Effector CD4-positive, alpha-beta T cell (primary cell): Measurements from ENCODE around the gene SLC44A3.
A peak's percentile ranks its signal among the peaks of the same experiment; 100 is the strongest.
"Not testable (repeated sequence)": the region's sequence is repeated elsewhere in the genome, so short reads cannot be mapped to it uniquely, and the experiment has no call there.

ENCODE experiments used
- DNase-seq: peaks from one replicate; pipeline ENCODE4 v3.0.0-alpha.2; 2020

The SLC44A3 gene

GRCh38 chr1:94840381-94840780 lies 20.2 kb downstream of the SLC44A3 start:
- not testable (repeated sequence) for DNase-seq

DNA sequence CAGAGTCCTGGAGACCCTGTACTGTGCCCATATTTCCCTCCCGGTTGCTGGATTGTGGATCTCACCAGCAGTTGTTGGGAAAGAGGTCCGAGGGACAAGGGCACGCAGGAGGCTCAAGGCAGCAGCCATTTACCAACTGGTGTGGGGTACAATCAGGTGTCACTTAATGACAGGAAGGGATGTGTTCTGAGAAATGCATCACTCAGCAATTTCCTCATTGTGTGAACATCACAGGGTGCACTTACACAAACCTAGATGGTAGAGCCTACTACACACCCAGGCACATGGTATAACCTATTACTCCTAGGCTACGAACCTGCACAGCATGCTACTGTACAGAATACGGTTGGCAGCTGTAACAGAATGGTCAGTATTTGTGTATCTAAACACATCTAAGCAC lies 20.7 kb downstream of the SLC44A3 start:
- DNase-seq: no peak

DNA sequence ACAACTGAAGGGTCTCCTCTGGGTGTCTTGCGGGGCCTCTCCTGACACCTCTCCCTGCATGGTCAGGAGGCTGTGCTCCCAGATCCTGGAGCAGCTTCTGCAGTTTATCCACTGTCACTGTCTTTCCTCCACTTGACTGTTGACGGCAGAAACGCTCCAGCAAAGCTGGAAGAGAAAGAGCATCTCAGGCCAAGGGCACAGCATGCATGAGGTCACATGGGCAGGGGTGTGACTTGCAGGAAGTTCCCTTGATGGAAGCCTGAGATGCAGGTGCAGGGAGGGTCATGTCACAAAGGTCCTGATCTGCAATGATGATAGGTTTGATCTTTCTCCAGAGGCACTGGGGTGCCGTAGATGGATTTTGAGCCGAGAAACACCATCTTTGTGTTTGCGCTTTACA lies 23.3 kb downstream of the SLC44A3 start:
- no peak for DNase-seq

DNA sequence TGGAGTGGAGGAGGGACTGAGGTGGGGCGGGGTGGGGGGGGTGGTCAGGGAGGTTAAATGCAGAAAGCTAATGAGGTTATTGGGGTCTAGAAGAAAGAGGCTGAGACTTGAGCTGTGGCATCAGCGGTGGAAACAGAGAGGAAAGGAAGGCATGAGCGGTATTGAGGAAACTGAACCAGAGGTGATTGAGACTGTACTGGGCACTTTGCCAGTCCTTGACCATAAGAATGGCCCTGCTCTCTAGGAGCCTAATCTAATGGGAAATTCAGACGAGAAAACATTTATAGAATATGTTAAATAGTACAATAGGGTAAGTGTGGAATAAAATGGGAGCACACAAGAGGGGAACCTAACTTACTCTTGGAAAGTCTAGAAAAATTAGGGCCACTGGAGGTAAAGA lies 23.7 kb downstream of the SLC44A3 start:
- no peak for DNase-seq

- DNase-seq: no peak
Measured at GRCh38 chr1:94846308-94846707, 26.2 kb downstream of the SLC44A3 start.

- DNase-seq: no peak
Measured at GRCh38 chr1:94851571-94851970, 31.4 kb downstream of the SLC44A3 start.

DNA sequence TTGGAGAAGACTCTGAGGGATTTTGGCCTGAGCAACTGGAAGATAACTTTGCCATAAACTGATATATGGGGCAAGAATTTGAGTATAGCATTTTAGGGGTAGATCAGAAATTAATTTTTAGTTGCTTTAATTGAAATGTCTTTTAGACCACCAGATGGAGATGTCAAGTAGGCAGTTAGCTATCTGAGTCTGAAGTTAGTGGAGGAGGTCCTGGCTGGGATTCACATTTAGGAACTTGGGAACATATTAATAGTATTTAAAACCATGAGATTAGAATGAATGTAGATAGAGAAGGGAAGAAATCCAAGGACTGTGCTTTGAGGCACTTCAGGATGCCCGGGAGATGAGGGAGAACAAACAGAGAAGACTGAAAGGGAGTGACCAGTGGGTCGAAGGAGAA lies 32.6 kb downstream of the SLC44A3 start:
- DNase-seq: no peak

- peak; percentile 58 for DNase-seq
Measured at GRCh38 chr1:94854458-94855306, 34.5 kb downstream of the SLC44A3 start.

DNA sequence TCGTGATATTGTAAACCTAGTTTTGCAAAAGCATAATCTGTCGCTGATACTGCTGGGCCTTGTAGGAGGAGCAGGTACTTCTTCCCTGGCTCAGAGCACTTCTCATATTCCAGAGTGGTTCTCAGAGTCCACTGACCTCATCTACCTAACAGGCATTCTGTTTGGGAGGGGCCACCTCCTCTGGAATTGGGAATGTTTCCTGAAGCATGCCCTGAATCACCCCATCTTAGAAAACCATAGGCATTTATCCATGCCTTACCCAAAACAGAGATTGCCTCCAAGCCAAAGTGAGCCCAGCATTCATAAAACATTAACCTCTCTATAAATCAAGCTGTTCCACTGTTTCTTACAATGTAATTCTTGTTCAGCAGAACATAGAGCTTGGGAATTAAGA lies 35.1 kb downstream of the SLC44A3 start:
- no peak for DNase-seq

DNA sequence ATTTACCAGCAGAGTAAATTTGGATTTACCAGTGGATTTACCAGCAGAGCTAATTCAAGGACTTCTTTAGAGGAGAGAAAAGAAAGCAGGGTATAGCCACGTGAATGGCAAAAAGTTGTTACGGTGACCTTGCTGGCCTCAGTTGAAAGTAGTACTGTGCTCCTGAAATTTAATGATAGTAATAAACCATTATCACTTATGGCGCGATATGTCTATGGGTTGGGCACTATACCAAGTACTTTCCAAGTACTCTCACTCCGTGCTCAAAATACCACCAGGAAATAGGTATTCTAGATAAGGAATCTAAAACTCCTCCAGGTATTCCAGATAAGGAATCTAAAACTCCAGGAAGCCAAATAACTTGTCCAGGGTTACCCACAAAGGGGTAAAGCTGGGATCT lies 35.8 kb downstream of the SLC44A3 start:
- no peak for DNase-seq

- DNase-seq: no peak
Measured at GRCh38 chr1:94856868-94857267, 36.7 kb downstream of the SLC44A3 start.

DNA sequence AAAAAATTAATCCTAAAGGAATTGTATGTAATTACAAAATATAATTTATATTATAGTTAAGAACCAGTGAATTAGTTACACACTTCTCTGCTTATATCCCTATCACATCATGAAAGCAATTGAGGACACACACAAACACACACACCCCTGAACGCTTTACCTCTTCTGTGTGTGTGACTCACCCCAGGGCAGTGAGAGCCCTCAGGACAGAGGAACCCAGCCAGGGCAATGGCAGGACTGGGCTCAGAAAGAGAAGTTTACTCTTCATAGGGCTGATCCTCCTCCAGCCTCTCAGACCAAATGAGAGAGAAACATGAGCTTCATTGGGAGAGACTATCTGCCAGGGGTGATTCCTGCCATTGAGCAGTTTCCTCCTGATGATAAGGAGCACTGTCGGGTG lies 38.1 kb downstream of the SLC44A3 start:
- DNase-seq: no peak

DNA sequence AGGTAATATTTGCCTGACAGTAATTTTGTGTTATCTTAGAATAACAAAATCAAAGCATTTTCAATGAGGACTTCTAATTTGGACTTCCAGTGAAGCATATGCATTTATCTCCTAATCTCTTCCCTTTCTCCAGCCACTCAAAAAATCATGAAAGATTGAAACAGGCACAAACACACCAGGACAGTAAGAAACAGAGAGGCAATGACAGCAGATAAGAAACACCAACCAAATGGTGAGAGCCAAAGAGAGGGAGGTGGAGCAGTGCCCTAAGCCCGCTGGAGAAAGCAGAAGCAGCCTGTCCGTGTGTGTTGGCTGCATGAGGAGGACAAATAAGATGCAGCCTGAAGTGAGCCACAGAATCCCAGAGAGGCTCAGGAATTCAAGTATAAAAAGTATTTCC lies 39.0 kb downstream of the SLC44A3 start:
- DNase-seq: no peak

GRCh38 chr1:94862718-94863117 lies 42.6 kb downstream of the SLC44A3 start:
- DNase-seq: no peak

DNA sequence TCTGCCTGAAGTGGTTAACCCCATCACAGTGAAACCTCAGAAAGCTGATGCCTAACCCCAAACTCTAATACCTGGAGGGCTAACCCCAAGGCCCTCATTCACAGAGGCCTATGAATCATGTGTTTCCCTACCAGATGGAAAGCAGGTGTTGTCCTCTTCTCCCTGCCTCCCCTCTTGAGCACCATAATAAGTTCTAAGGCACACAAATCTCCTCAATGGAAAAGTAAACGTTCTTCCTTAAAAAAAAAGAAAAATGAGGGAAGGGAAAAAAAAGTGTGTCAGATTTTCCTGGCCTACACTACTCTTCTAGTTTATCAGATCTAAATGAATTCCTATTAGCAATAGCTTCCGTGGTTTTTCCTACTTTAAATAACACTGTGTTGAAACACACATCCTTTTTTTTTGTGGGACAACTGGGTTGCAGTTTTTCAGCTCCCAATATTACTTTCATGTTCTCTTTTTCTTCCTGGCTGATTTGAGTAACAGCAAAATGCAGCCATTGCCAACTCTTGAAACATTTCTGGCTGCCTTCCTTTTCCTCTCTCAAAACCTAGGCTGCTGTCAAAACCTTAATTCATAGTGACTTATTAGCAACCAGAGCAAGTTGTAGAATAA lies 43.2 kb downstream of the SLC44A3 start:
- no peak for DNase-seq

- no peak for DNase-seq
Measured at GRCh38 chr1:94863919-94864318, 43.8 kb downstream of the SLC44A3 start.

GRCh38 chr1:94864821-94865220 lies 44.7 kb downstream of the SLC44A3 start:
- no peak for DNase-seq

DNA sequence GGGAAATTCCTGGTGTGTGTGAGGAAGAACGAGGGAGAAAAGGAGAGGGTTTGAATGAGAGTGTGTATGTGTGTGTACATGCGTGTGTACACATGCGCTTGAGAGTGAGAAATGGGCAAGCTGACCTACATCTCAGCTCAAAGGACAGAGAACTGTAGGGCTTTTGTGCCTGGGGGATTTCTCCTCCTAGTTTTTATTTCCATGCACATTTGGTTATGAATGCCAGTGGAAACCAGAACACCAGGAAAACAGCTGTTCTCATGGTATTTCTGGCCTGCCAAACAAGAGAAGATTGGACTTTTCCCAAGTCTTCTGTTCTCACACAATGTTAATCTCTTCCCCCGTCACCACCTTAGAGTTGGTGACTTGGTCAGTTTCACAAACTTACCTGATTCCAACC lies 45.2 kb downstream of the SLC44A3 start:
- no peak for DNase-seq

DNA sequence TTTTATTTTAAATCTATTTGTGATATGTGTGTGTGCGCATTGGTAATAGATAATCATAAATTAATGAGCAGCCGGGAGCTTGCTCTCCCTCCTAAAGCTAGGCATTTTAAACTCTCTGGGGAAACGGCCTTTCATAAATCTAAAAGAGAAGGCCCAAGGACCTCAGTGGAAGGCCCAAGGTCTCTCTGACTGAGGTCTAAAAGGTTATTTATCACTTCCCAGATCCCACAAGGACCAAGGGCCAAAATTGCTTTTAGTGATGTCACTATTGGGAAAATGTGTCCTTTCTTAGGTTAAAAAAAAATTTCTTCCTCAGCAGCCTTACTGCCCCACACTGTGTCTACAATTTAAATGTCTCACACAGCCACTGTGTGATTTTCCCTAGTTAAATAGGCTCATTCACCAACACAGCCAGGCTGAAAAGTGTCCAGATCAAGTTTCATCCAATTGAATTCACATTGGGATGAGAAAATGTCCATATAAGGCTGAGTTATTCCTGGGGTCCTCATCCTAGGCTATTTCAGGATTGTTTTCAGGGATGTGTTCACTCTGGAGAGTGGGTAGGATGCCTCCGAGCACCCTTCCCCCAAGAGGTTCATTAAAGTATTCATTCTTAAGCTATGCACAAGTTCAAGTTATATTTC lies 46.1 kb downstream of the SLC44A3 start:
- no peak for DNase-seq

- no peak for DNase-seq
Measured at GRCh38 chr1:94871031-94871430, 50.9 kb downstream of the SLC44A3 start.

- no peak for DNase-seq
Measured at GRCh38 chr1:94872771-94873495, 52.8 kb downstream of the SLC44A3 start.

DNA sequence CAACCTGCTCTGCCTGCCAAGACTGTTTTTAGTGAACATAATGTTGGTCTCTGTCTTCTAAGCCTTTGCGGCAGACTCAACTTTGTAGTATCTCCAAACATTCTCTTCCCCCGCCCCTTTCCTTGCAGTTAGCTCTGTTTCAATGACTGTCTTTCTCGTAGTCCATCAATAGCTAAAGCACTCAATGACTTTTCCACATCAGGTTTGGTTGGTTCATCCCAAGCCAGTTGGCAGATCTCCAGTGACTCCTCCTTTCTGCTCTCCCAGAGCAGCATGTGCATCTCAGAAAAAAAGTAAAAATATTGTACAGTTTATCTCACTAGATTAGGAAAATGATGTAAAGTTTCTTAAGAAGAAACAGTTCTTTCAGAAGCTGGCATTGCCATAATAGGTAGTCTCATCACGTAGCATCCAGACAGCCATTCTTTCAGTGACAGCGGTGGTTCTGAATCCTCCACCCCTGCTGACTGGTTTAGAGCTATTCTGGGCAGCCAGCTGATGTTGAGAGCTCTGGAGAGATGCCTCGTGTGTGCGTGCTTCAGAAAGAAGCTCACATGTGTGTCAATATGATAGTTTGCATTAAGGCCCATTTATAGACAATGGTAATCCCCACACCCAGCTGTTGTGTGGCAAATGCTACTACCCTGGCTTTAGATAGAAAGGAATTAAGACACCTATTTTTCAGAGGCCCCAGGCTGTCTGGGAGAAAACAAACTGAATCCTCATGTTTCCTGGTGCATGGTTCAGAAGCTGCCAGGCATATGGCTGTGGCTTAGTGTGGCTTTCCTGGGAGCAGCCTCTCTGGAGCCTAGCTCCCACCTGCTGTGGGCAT lies 53.6 kb downstream of the SLC44A3 start:
- no peak for DNase-seq
